Endothelial cell of umbilical vein (primary cell): Measurements from ENCODE around the gene NAE1.

Experiments used
- EZH2 ChIP-seq: IDR thresholded peaks from 2 replicates; pipeline ENCODE4 v1.6.1; 2012; ENCODE audit warnings: borderline replicate concordance, low read depth, mild to moderate bottlenecking, moderate library complexity, low read length, inconsistent platforms; ENCODE audit not compliant: severe bottlenecking
- GATA2 ChIP-seq: IDR thresholded peaks from 2 replicates; pipeline ENCODE4 v1.7.0; 2011; ENCODE audit warnings: low read depth, mild to moderate bottlenecking, moderate library complexity, mixed read lengths, low read length; ENCODE audit not compliant: insufficient read length, insufficient read depth
- POLR2A ChIP-seq: IDR thresholded peaks from 2 replicates; pipeline ENCODE4 v1.6.1; 2012; ENCODE audit warnings: low read depth, mild to moderate bottlenecking, control low read depth, low read length
- POLR2AphosphoS5 ChIP-seq: IDR thresholded peaks from 2 replicates; pipeline ENCODE4 v1.6.1; 2012; ENCODE audit warnings: low read depth, mild to moderate bottlenecking, control low read depth, low read length, moderate library complexity; ENCODE audit not compliant: insufficient read depth
- TF ChIP-seq, protein P1 (sequence below), 2 donors: IDR thresholded peaks; 1 replicate in 1 of 2; 2 replicates in 1 of 2; pipeline ENCODE4 v1.5.1; 2011; ENCODE audit warnings: low read length in 2 of 2, mild to moderate bottlenecking in 2 of 2, moderate library complexity in 2 of 2, control low read depth in 1 of 2, inconsistent platforms in 1 of 2, low read depth in 1 of 2; ENCODE audit not compliant: insufficient read depth in 1 of 2; ENCODE audit errors: extremely low read depth in 1 of 2

- TF ChIP-seq POLR2AphosphoS5 (no peak), EZH2 (no peak), GATA2 (no peak), POLR2A (no peak)
- TF ChIP-seq, protein P1, sequence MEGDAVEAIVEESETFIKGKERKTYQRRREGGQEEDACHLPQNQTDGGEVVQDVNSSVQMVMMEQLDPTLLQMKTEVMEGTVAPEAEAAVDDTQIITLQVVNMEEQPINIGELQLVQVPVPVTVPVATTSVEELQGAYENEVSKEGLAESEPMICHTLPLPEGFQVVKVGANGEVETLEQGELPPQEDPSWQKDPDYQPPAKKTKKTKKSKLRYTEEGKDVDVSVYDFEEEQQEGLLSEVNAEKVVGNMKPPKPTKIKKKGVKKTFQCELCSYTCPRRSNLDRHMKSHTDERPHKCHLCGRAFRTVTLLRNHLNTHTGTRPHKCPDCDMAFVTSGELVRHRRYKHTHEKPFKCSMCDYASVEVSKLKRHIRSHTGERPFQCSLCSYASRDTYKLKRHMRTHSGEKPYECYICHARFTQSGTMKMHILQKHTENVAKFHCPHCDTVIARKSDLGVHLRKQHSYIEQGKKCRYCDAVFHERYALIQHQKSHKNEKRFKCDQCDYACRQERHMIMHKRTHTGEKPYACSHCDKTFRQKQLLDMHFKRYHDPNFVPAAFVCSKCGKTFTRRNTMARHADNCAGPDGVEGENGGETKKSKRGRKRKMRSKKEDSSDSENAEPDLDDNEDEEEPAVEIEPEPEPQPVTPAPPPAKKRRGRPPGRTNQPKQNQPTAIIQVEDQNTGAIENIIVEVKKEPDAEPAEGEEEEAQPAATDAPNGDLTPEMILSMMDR (IDR thresholded peaks at IDR 0.05; ENCODE audit: extremely low read depth in 1 of 2, insufficient read depth in 1 of 2, low read depth in 1 of 2, low read length in 2 of 2): no peak
Measured at GRCh38 chr16:66858740-66859396, 28.1 kb upstream of the NAE1 start.
